Neural progenitor cell (in vitro differentiated cells): ENCODE results near the gene KRTAP4-4. TPM values are rescaled to one million over a fixed set of nuclear protein-coding genes. Genes with fewer than 3 reads are reported as not detected.
A peak's percentile ranks its signal among the peaks of the same experiment; 100 is the strongest.
"Not testable (repeated sequence)": the region's sequence is repeated elsewhere in the genome, so short reads cannot be mapped to it uniquely, and the experiment has no call there.

Experiments used
- DNase-seq: peaks from one replicate; pipeline ENCODE4 v3.0.0-alpha.2; 2016; ENCODE audit warnings: low spot score
- H2AFZ ChIP-seq: fragments of 200-600 bp; sonication (generic); replicated peaks from 2 replicates; pipeline ENCODE4 v1.6.1; 2016; ENCODE audit warnings: antibody characterized with exemption
- H3F3A ChIP-seq: fragments of 200-600 bp; sonication (generic); 2 replicates; pipeline ENCODE4 v1.6.1; 2016; ENCODE audit warnings: antibody characterized with exemption, low read depth
- H3K27ac ChIP-seq: fragments of 200-600 bp; sonication (generic); 2 replicates; pipeline ENCODE4 v1.5.1; 2016; ENCODE audit warnings: mild to moderate bottlenecking
- H3K27me3 ChIP-seq: fragments of 200-600 bp; sonication (generic); 2 replicates; pipeline ENCODE4 v1.6.1; 2016; ENCODE audit warnings: mild to moderate bottlenecking, moderate library complexity
- H3K36me3 ChIP-seq: fragments of 200-600 bp; sonication (generic); 2 replicates; pipeline ENCODE4 v1.5.1; 2016
- H3K4me1 ChIP-seq: fragments of 200-600 bp; sonication (generic); 2 replicates; pipeline ENCODE4 v1.6.1; 2016; ENCODE audit warnings: mixed run types
- H3K4me2 ChIP-seq: fragments of 200-600 bp; sonication (generic); 2 replicates; pipeline ENCODE4 v1.6.1; 2016
- H3K4me3 ChIP-seq: fragments of 200-600 bp; sonication (generic); 2 replicates; pipeline ENCODE4 v1.5.1; 2016
- H3K79me2 ChIP-seq: fragments of 200-600 bp; sonication (generic); 2 replicates; pipeline ENCODE4 v1.6.1; 2016; ENCODE audit warnings: low read depth
- H3K9ac ChIP-seq: fragments of 200-600 bp; sonication (generic); 2 replicates; pipeline ENCODE4 v1.6.1; 2016
- H3K9me3 ChIP-seq: fragments of 200-600 bp; sonication (generic); 2 replicates; pipeline ENCODE4 v1.5.1; 2016; ENCODE audit warnings: low read depth
- H4K20me1 ChIP-seq: fragments of 200-600 bp; sonication (generic); 2 replicates; pipeline ENCODE4 v1.6.1; 2016; ENCODE audit warnings: low read depth
- H3K27ac Mint-ChIP-seq: 3 replicates; pipeline ENCODE4 v1.8.0; 2021; ENCODE audit warnings: mixed read lengths
- H3K27me3 Mint-ChIP-seq: 2 replicates; pipeline ENCODE4 v1.8.0; 2022; ENCODE audit warnings: low read depth, mild to moderate bottlenecking, inconsistent platforms, moderate library complexity, mixed read lengths; ENCODE audit not compliant: insufficient read depth
- H3K36me3 Mint-ChIP-seq: 3 replicates; pipeline ENCODE4 v1.8.0; 2021; ENCODE audit warnings: mixed read lengths
- H3K4me1 Mint-ChIP-seq: 3 replicates; pipeline ENCODE4 v1.8.0; 2021; ENCODE audit warnings: mixed read lengths
- H3K4me3 Mint-ChIP-seq: 3 replicates; pipeline ENCODE4 v1.8.0; 2021; ENCODE audit warnings: mild to moderate bottlenecking, moderate library complexity, mixed read lengths
- H3K9me3 Mint-ChIP-seq: 3 replicates; pipeline ENCODE4 v1.8.0; 2020; ENCODE audit warnings: mixed read lengths
- CTCF ChIP-seq: fragments of 200-600 bp; sonication (generic); IDR thresholded peaks from 2 replicates; pipeline ENCODE4 v1.5.1; 2017; ENCODE audit warnings: antibody characterized with exemption, mild to moderate bottlenecking
- EZH2 ChIP-seq: fragments of 200-600 bp; sonication (generic); IDR thresholded peaks from 2 replicates; pipeline ENCODE4 v1.6.1; 2017; ENCODE audit warnings: antibody characterized with exemption, mild to moderate bottlenecking, moderate library complexity
- EZH2phosphoT487 ChIP-seq: fragments of 200-600 bp; sonication (generic); IDR thresholded peaks from 2 replicates; pipeline ENCODE4 v1.6.1; 2017; ENCODE audit warnings: antibody characterized with exemption
- total RNA-seq: library from RNA; depleted of rRNA; stranded (reverse); fragments of >200 nt; gene quantifications from 2 replicates; pipeline ENCODE4 v1.2.3, GENCODE V29; 2015; ENCODE audit warnings: low replicate concordance

Gene KRTAP4-4
- total RNA-seq, 1 donor from 2014 or later = not detected

GRCh38 chr17:41167561-41167960, 7.0 kb upstream of the KRTAP4-4 start:
- no peaks in the 10 kb centered on the region for H3K36me3 Mint-ChIP-seq
- TF ChIP-seq CTCF = no peak
- no peak for TF ChIP-seq EZH2
- TF ChIP-seq EZH2phosphoT487 = no peak
- no peaks in the 10 kb centered on the region for H4K20me1 ChIP-seq
- H3K27ac ChIP-seq = no peak overlapping the region
- H3K79me2 ChIP-seq = no peaks in the 10 kb centered on the region
- no peak overlapping the region for H2AFZ ChIP-seq
- no peaks in the 10 kb centered on the region for H3K9me3 Mint-ChIP-seq
- H3K27me3 Mint-ChIP-seq = no peaks in the 10 kb centered on the region
- DNase-seq = peak; percentile 30
- no peaks in the 10 kb centered on the region for H3K27me3 ChIP-seq
- no peaks in the 10 kb centered on the region for H3K9me3 ChIP-seq
- H3F3A ChIP-seq = no peaks in the 10 kb centered on the region
- H3K9ac ChIP-seq = no peak overlapping the region
- no peaks in the 10 kb centered on the region for H3K36me3 ChIP-seq
- H3K4me3 Mint-ChIP-seq = no peak overlapping the region
- no peak overlapping the region for H3K4me3 ChIP-seq
- H3K4me1 ChIP-seq = no peaks in the 10 kb centered on the region
- no peak overlapping the region for H3K27ac Mint-ChIP-seq
- H3K4me1 Mint-ChIP-seq = peaks cover 3% of the 10 kb centered on the region
- no peak overlapping the region for H3K4me2 ChIP-seq

GRCh38 chr17:41163828-41164227, 3.3 kb upstream of the KRTAP4-4 start:
- no peaks in the 10 kb centered on the region for H3K9me3 ChIP-seq
- H4K20me1 ChIP-seq = no peaks in the 10 kb centered on the region
- no peaks in the 10 kb centered on the region for H3K36me3 ChIP-seq
- TF ChIP-seq EZH2 = no peak
- no peak for TF ChIP-seq EZH2phosphoT487
- TF ChIP-seq CTCF = no peak
- no peaks in the 10 kb centered on the region for H3K27me3 ChIP-seq
- no peaks in the 10 kb centered on the region for H3K79me2 ChIP-seq
- no peak overlapping the region for H3K4me2 ChIP-seq
- Mint-ChIP-seq H3K9me3 (no peaks in the 10 kb centered on the region), H3K36me3 (no peaks in the 10 kb centered on the region), H3K27me3 (peaks cover 4% of the 10 kb centered on the region), H3K4me1 (peaks cover 3% of the 10 kb centered on the region), H3K4me3 (no peak overlapping the region), H3K27ac (no peak overlapping the region)
- H3K4me3 ChIP-seq = no peak overlapping the region
- H2AFZ ChIP-seq = peak overlapping the region; percentile 83
- H3F3A ChIP-seq = no peaks in the 10 kb centered on the region
- H3K27ac ChIP-seq = no peak overlapping the region
- no peak for DNase-seq
- H3K9ac ChIP-seq = no peak overlapping the region
- H3K4me1 ChIP-seq = no peaks in the 10 kb centered on the region

- not testable (repeated sequence) for H3F3A ChIP-seq, H3K27ac ChIP-seq, H3K9me3 ChIP-seq, H3K4me1 Mint-ChIP-seq, H3K79me2 ChIP-seq, DNase-seq, H3K4me3 Mint-ChIP-seq, H3K4me3 ChIP-seq, H3K9ac ChIP-seq, H3K4me2 ChIP-seq, H4K20me1 ChIP-seq, H3K27me3 ChIP-seq, H3K36me3 ChIP-seq, H3K36me3 Mint-ChIP-seq, H3K27me3 Mint-ChIP-seq, H3K4me1 ChIP-seq, H2AFZ ChIP-seq, H3K27ac Mint-ChIP-seq, H3K9me3 Mint-ChIP-seq
Observed at GRCh38 chr17:41160190-41160589, 358 bp downstream of the KRTAP4-4 start.

GRCh38 chr17:41153856-41154255, 6.7 kb downstream of the KRTAP4-4 start:
- H3K79me2 ChIP-seq = no peaks in the 10 kb centered on the region
- Mint-ChIP-seq H3K4me1 (no peaks in the 10 kb centered on the region), H3K9me3 (no peaks in the 10 kb centered on the region), H3K36me3 (no peaks in the 10 kb centered on the region), H3K27ac (no peak overlapping the region), H3K4me3 (no peak overlapping the region), H3K27me3 (peaks cover 2% of the 10 kb centered on the region)
- H3F3A ChIP-seq = no peaks in the 10 kb centered on the region
- no peaks in the 10 kb centered on the region for H4K20me1 ChIP-seq
- no peak overlapping the region for H3K4me2 ChIP-seq
- H3K27ac ChIP-seq = no peak overlapping the region
- H3K4me1 ChIP-seq = no peaks in the 10 kb centered on the region
- H3K4me3 ChIP-seq = no peak overlapping the region
- H3K9ac ChIP-seq = no peak overlapping the region
- no peak for DNase-seq
- no peak for TF ChIP-seq EZH2
- no peaks in the 10 kb centered on the region for H3K9me3 ChIP-seq
- H2AFZ ChIP-seq = peak overlapping the region; percentile 52
- no peaks in the 10 kb centered on the region for H3K27me3 ChIP-seq
- no peaks in the 10 kb centered on the region for H3K36me3 ChIP-seq
